Thyroid gland (tissue), 4 donors: Measurements from ENCODE around the gene MUTYH.

ENCODE experiments used
- POLR2A ChIP-seq, 2 donors: fragments of 450-650 bp; IDR thresholded peaks; one replicate each; pipeline ENCODE4 v1.6.1; 2017; ENCODE audit warnings: antibody characterized with exemption in 2 of 2, mild to moderate bottlenecking in 2 of 2, moderate library complexity in 1 of 2
- TF ChIP-seq, protein P1 (sequence below), 6 experiments: fragments of 200-600 bp in 3 of 6; fragments of 450-650 bp in 3 of 6; sonication (generic) in 3 of 6; IDR thresholded peaks; one replicate each; pipeline ENCODE4 v1.5.1; 2016 to 2019; ENCODE audit warnings: antibody characterized with exemption in 6 of 6, mild to moderate bottlenecking in 2 of 6, inconsistent platforms in 1 of 6, moderate library complexity in 1 of 6

DNA sequence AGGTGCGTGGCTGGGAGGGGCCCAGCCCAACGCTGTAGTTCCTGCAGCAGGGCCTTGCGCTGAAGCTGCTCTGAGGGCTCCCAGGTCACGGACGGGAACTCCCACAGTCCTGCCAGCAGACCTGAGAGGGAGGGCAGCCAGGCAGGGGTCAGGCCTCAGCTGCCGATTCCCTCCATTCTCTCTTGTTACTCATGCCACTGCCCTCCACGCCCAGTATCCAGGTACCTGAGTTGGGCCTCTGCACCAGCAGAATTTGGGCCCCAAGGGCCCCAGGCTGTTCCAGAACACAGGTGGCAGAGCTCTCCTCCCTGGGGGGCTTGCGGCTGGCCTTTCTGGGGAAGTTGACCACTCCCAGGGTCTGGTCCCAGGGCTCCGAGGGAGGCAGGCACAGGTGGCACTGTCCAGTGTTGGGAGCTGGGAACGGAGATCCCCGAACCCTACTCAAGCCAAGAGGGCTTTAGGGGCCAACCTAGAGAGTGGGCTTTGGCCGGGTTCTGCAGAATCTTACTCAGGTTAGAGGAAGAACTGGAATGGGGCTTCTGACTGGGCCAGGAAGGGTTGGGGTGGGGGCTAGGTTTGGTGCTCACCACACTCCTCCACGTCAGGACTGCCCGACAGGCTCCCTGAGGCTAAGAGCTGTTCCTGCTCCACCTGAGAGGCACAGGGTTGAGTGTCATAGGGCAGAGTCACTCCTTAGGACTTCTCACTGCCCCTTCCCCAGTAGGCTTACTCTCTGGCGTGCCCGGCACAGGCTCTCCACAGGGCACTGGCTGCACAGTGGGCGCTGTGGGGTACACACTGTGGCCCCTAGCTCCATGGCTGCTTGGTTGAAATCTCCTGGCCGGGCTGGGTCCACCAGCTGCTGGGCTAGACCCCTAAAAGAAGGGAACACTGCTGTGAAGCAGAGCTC, 8.5 kb downstream of the MUTYH start:
- TF ChIP-seq, protein P1, sequence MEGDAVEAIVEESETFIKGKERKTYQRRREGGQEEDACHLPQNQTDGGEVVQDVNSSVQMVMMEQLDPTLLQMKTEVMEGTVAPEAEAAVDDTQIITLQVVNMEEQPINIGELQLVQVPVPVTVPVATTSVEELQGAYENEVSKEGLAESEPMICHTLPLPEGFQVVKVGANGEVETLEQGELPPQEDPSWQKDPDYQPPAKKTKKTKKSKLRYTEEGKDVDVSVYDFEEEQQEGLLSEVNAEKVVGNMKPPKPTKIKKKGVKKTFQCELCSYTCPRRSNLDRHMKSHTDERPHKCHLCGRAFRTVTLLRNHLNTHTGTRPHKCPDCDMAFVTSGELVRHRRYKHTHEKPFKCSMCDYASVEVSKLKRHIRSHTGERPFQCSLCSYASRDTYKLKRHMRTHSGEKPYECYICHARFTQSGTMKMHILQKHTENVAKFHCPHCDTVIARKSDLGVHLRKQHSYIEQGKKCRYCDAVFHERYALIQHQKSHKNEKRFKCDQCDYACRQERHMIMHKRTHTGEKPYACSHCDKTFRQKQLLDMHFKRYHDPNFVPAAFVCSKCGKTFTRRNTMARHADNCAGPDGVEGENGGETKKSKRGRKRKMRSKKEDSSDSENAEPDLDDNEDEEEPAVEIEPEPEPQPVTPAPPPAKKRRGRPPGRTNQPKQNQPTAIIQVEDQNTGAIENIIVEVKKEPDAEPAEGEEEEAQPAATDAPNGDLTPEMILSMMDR (IDR thresholded peaks at IDR 0.05) = no peak
- no peak for TF ChIP-seq POLR2A (IDR thresholded peaks at IDR 0.05)
